Tibial nerve (tissue), 4 donors: ENCODE measurements around the gene EXD1. TPM values are rescaled to one million over a fixed set of nuclear protein-coding genes. Genes with fewer than 3 reads are reported as not detected.

Source experiments
- DNase-seq, 2 donors: peaks; one replicate each; pipeline ENCODE4 v3.0.0-alpha.2; 2019; ENCODE audit warnings: low spot score in 2 of 2
- H3K27ac ChIP-seq, 4 donors: fragments of 200-600 bp; sonication (generic) in 3 of 4; one replicate each; pipeline ENCODE4 v1.5.1; 2017 to 2019; ENCODE audit warnings: mild to moderate bottlenecking in 1 of 4
- H3K27me3 ChIP-seq, 2 donors: fragments of 200-600 bp; sonication (generic) in 1 of 2; one replicate each; pipeline versions ENCODE4 v1.5.1 to v1.6.0; 2017 to 2019
- H3K36me3 ChIP-seq, 3 donors: fragments of 200-600 bp; sonication (generic); one replicate each; pipeline ENCODE4 v1.5.1; 2018 to 2019
- H3K4me1 ChIP-seq, 4 donors: fragments of 200-600 bp; sonication (generic) in 3 of 4; one replicate each; pipeline ENCODE4 v1.5.1; 2017 to 2019
- H3K4me3 ChIP-seq, 4 donors: fragments of 200-600 bp; sonication (generic) in 3 of 4; one replicate each; pipeline ENCODE4 v1.5.1; 2017 to 2019; ENCODE audit warnings: mild to moderate bottlenecking in 1 of 4, moderate library complexity in 1 of 4
- H3K9me3 ChIP-seq, 4 donors: fragments of 200-600 bp; sonication (generic) in 3 of 4; one replicate each; pipeline ENCODE4 v1.5.1; 2017 to 2019
- CTCF ChIP-seq, 5 experiments: fragments of 200-600 bp in 3 of 5; fragments of 450-650 bp in 2 of 5; sonication (generic) in 3 of 5; IDR thresholded peaks; one replicate each; pipeline ENCODE4 v1.5.1; 2016 to 2019; ENCODE audit warnings: antibody characterized with exemption in 5 of 5, mild to moderate bottlenecking in 3 of 5, moderate library complexity in 2 of 5
- EP300 ChIP-seq, 2 donors: sonication (generic); formaldehyde crosslinking; IDR thresholded peaks; one replicate each; pipeline ENCODE4 v1.6.1; 2017; ENCODE audit warnings: antibody characterized with exemption in 2 of 2, mild to moderate bottlenecking in 1 of 2
- POLR2A ChIP-seq, 2 donors: fragments of 450-650 bp; IDR thresholded peaks; one replicate each; pipeline ENCODE4 v1.6.1; 2017; ENCODE audit warnings: antibody characterized with exemption in 2 of 2, mild to moderate bottlenecking in 2 of 2, moderate library complexity in 2 of 2
- WGBS, 2 donors: methylation state at CpG; one replicate each; pipeline ENCODE4 v1.1.5; 2018; 5-methylcytosine and 5-hydroxymethylcytosine counted together
- total RNA-seq, 4 donors: library from RNA; depleted of rRNA; stranded (reverse); fragments of >200 nt; gene quantifications; one replicate each; pipeline ENCODE4 v1.1.0, GENCODE V29; 2016

The EXD1 gene
- total RNA-seq, result not detected

GRCh38 chr15:41230650-41231421 is at the start of gene EXD1, which contains the start of gene CHP1:
TSS of gene EXD1 (minus strand) at chr15:41230757. CDS start at chr15:41226575, 4,182 bp downstream.
TSS of gene CHP1 (plus strand) at chr15:41231268. CDS start at chr15:41231383, 115 bp downstream.
- Histone ChIP-seq H3K4me1 (peaks cover 0 to 28% (median 10%) of the 10 kb centered on the region in 4 donors), H3K36me3 (no peaks in the 10 kb centered on the region), H3K27ac (peak within 1 kb of the TSS; percentile 88 to 96 (median 92)), H3K27me3 (no peaks in the 10 kb centered on the region), H3K9me3 (no peaks in the 10 kb centered on the region), H3K4me3 (peak within 1 kb of the TSS; percentile 70 to 98 (median 90))
- TF ChIP-seq EP300 (IDR thresholded peaks at IDR 0.05), result peak; percentile 82 to 92
- TF ChIP-seq CTCF (IDR thresholded peaks at IDR 0.05), result peak; percentile 94 to 98 (median 95)
- TF ChIP-seq POLR2A (IDR thresholded peaks at IDR 0.05), result peak; percentile 71 to 78
- DNase-seq, result peak; percentile 92 to 96
- 0 to 1% methylated on average over 66 to 72 of the region's 72 CpGs for WGBS, 2 donors

GRCh38 chr15:41279535-41280283 is 49.2 kb upstream of the EXD1 start:
- 88 to 96% methylated on average over 1 of the region's 1 CpG for WGBS, 2 donors
- peaks cover 0 to 50% (median 0%) of the 10 kb centered on the region in 3 donors for H3K36me3 ChIP-seq
- H3K4me3 ChIP-seq, result no peak overlapping the region
- peaks cover 0 to 6% (median 3%) of the 10 kb centered on the region in 4 donors for H3K4me1 ChIP-seq
- no peaks in the 10 kb centered on the region for H3K9me3 ChIP-seq
- no peak overlapping the region for H3K27ac ChIP-seq
- no peak for DNase-seq
- H3K27me3 ChIP-seq, result no peaks in the 10 kb centered on the region
- TF ChIP-seq EP300 (IDR thresholded peaks at IDR 0.05) (no peak), POLR2A (IDR thresholded peaks at IDR 0.05) (no peak), CTCF (IDR thresholded peaks at IDR 0.05) (no peak)

- no peak overlapping the region for H3K4me3 ChIP-seq
- WGBS, 2 donors, result 94 to 95% methylated on average over 3 of the region's 3 CpGs
- DNase-seq, result no peak
- H3K27ac ChIP-seq, result no peak overlapping the region
- TF ChIP-seq POLR2A (IDR thresholded peaks at IDR 0.05) (no peak), CTCF (IDR thresholded peaks at IDR 0.05) (no peak), EP300 (IDR thresholded peaks at IDR 0.05) (no peak)
- H3K27me3 ChIP-seq, result no peaks in the 10 kb centered on the region
- no peaks in the 10 kb centered on the region for H3K9me3 ChIP-seq
- H3K36me3 ChIP-seq, result peaks cover 0 to 64% (median 0%) of the 10 kb centered on the region in 3 donors
- peaks cover 0 to 5% (median 2%) of the 10 kb centered on the region in 4 donors for H3K4me1 ChIP-seq
Measured at GRCh38 chr15:41278319-41278718, 47.8 kb upstream of the EXD1 start.

- DNase-seq, result no peak
- Histone ChIP-seq H3K4me3 (no peak overlapping the region), H3K36me3 (peaks cover 0 to 77% (median 0%) of the 10 kb centered on the region in 3 donors), H3K27me3 (no peaks in the 10 kb centered on the region), H3K9me3 (no peaks in the 10 kb centered on the region), H3K27ac (no peak overlapping the region), H3K4me1 (no peaks in the 10 kb centered on the region)
- TF ChIP-seq POLR2A (IDR thresholded peaks at IDR 0.05), result no peak
- no peak for TF ChIP-seq EP300 (IDR thresholded peaks at IDR 0.05)
- TF ChIP-seq CTCF (IDR thresholded peaks at IDR 0.05), result no peak
Measured at GRCh38 chr15:41276831-41277230, 46.3 kb upstream of the EXD1 start.

GRCh38 chr15:41269887-41270286 is 39.3 kb upstream of the EXD1 start:
- no peak overlapping the region for H3K4me3 ChIP-seq
- peaks cover 0 to 86% (median 0%) of the 10 kb centered on the region in 3 donors for H3K36me3 ChIP-seq
- no peak for DNase-seq
- no peaks in the 10 kb centered on the region for H3K9me3 ChIP-seq
- 96% methylated on average over 2 of the region's 2 CpGs for whole genome bisulfite sequencing, 2 donors
- no peaks in the 10 kb centered on the region for H3K27me3 ChIP-seq
- no peak overlapping the region for H3K27ac ChIP-seq
- no peak for TF ChIP-seq POLR2A (IDR thresholded peaks at IDR 0.05)
- TF ChIP-seq CTCF (IDR thresholded peaks at IDR 0.05), result no peak
- TF ChIP-seq EP300 (IDR thresholded peaks at IDR 0.05), result no peak
- H3K4me1 ChIP-seq, result no peaks in the 10 kb centered on the region
